HG03025 (cell line): ENCODE measurements around the gene IAPP.
"Not testable (repeated sequence)": the region's sequence is repeated elsewhere in the genome, so short reads cannot be mapped to it uniquely, and the experiment has no call there.

Experiments
- ATAC-seq: cut with Tn5 transposase; IDR thresholded peaks from one replicate; pipeline ENCODE4 v1.9.1; 2021; ENCODE audit warnings: mild to moderate bottlenecking, moderate library complexity; ENCODE audit not compliant: unreplicated experiment, low FRiP score

The IAPP gene

GRCh38 chr12:21372602-21373001, at the start of gene IAPP:
Gene IAPP, plus strand, starts transcription at chr12:21372902. Its CDS starts 450 bp downstream, at chr12:21373352.
- no peak for ATAC-seq

GRCh38 chr12:21323736-21324135, 49.0 kb upstream of the IAPP start:
- no peak for ATAC-seq

GRCh38 chr12:21324551-21324950, 48.2 kb upstream of the IAPP start:
- ATAC-seq: no peak

- ATAC-seq: no peak
These were observed 44.1 kb upstream of the IAPP start for GRCh38 chr12:21328578-21328977.

- no peak for ATAC-seq
These were observed 41.9 kb upstream of the IAPP start for GRCh38 chr12:21330682-21331253.

- ATAC-seq: no peak
These were observed 37.9 kb upstream of the IAPP start, which contains the start of gene SLCO1A2 for GRCh38 chr12:21334771-21335325. Gene SLCO1A2, minus strand, starts transcription at chr12:21334917. Its CDS starts 270 bp downstream, at chr12:21334647.

- ATAC-seq: no peak
These were observed 36.0 kb upstream of the IAPP start for GRCh38 chr12:21336656-21337055.

GRCh38 chr12:21337453-21337852, 35.2 kb upstream of the IAPP start:
- no peak for ATAC-seq

- ATAC-seq: no peak
These were observed 34.5 kb upstream of the IAPP start for GRCh38 chr12:21337959-21338744.

- no peak for ATAC-seq
These were observed 32.8 kb upstream of the IAPP start for GRCh38 chr12:21339921-21340320.

GRCh38 chr12:21340403-21340802, 32.3 kb upstream of the IAPP start:
- ATAC-seq: no peak

GRCh38 chr12:21341769-21342168, 30.9 kb upstream of the IAPP start:
- ATAC-seq: no peak

GRCh38 chr12:21343636-21344035, 29.1 kb upstream of the IAPP start:
- ATAC-seq: no peak

GRCh38 chr12:21346542-21347205, 26.0 kb upstream of the IAPP start:
- ATAC-seq: no peak

GRCh38 chr12:21350975-21351374, 21.7 kb upstream of the IAPP start:
- ATAC-seq: no peak

GRCh38 chr12:21353487-21353886, 19.2 kb upstream of the IAPP start:
- no peak for ATAC-seq

GRCh38 chr12:21353948-21354347, 18.8 kb upstream of the IAPP start:
- no peak for ATAC-seq

GRCh38 chr12:21354641-21355040, 18.1 kb upstream of the IAPP start:
- ATAC-seq: no peak

GRCh38 chr12:21360632-21361031, 12.1 kb upstream of the IAPP start:
- ATAC-seq: not testable (repeated sequence)

- ATAC-seq: no peak
These were observed 3.3 kb upstream of the IAPP start for GRCh38 chr12:21369141-21369980.
